Stimulated activated CD4-positive, alpha-beta T cell treated with anti-CD3 and anti-CD28 coated beads, Interleukin-2, amount 100 ng/mL, for 24 hours (primary cell): ENCODE results near the gene KLHL8.

Experiments
- DNase-seq, 2 donors: peaks; one replicate each; pipeline ENCODE4 v3.0.0-alpha.2; 2020

The KLHL8 gene

DNA sequence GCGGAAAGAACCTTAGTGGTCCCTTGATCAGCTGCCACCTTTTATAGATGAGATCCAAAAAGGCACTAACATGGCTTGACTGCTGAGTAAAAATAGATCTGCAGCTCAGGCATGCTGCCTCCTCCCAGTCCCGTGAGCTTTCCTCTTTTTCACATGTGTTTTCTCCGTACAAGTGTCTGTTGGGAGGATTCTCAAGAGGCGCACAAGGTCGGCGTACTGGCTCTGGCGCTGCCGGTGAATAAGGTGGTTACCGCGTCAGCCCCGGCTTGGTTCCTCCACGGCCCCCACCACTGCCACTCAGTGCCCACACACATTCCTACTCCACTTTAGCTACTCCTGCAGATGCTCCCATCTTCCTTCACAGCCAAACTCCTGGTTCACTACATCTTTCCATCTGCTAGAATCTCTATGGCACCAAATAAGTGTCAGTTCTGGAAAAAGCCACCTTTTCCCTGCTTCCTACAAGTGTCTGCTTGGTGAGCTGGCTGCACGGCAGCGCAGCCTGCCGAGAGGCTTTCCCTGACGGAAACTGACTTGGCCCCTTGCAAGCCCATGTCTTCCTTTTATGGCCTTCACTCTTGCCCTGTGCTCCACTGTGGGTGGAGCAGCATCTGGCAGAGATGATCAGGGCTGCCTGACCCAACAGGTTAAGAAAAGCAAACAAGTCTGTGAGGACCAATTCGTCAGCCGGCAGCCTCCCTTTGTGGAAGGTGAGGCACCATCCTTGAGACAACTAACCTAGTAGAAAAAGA, 99.8 kb downstream of the KLHL8 start:
- no peak for DNase-seq

DNA sequence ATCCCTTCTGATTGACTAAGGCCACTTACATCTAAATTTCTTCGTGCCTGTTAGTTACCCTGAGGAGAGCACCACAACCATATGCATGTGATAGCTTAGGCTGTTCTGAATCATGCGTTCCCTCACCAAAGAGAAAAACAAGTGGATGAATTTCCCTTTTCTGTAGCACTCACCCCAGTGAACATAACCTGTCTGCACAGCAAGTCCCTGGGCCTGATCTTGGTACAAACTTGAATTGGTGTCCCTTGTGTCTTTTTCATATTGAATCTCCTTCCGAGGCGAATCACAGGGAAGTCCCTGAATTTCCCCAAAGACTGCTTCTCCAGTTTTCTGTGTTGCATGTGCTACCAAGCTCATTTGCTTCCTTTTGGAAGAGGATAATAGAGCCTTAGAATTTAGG, 100.4 kb downstream of the KLHL8 start:
- DNase-seq, result no peak

GRCh38 chr4:87118826-87119225, 101.6 kb downstream of the KLHL8 start:
- no peak for DNase-seq

DNA sequence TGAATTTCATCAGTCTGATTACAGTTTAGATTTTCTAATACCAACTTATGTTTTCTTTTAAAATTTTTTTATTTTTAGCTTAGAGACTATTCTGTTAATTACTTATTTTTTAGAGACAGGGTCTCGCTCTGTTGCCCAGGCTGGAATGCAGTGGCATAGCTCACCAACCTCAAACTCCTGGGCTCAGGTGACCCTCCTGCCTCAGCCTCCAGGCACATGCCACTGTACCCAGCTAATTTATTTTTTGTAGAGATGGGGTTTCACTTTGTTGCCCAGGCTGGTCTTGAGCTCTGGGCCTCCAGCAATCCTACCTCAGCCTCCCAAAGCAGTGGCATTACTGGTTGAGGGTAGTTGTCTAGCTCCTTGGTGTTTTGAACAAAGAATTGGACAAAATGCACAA, 102.0 kb downstream of the KLHL8 start:
- no peak for DNase-seq

DNA sequence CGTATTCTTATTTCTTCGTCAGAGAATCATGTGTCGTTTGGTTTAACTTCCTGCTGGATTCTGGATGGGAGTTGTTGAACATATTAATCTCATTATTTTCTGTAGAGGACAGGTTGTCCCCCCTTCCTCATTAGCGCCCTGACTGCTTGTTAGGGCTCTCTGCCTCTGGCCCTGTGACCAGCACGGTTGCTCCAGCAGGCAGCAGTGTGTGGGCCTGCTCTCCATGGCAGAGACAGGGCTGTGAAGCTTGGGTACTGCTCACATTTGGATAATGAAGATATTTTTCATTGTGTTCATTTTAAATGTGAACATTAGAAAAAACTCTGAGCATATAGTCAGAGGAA, 102.7 kb downstream of the KLHL8 start:
- no peak for DNase-seq

DNA sequence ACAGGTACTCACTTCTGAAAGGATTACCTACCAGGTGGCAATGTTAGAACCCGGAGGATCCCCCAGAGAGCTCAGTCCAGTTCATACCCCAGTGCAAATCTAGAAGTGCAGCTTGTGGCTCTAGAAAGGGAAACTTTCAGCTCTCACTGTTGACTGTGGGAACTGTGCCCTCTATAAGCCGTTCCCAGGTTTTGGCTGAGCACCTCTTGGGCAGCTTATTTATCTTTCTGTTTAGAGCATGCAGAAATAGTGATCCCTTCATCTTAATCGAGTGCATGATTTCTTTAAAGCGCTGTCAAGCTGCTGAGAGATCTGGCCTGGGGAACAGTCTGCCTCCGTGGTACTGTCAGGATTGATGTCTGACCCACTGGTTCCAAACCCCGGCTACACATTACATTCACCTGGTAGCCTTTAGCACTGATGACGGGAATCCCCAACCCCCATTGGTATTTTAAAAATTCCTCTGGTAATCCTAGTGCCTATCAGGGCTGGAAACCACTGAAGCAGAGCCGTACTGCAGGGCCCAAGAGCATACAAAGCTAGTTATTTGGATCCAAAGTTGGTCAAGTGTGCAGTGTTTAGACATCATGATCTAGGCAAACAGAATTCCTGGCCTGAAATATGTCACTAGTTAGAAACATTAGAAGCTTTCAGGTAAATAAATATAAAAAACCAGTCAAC, 103.2 kb downstream of the KLHL8 start:
- DNase-seq, result no peak

DNA sequence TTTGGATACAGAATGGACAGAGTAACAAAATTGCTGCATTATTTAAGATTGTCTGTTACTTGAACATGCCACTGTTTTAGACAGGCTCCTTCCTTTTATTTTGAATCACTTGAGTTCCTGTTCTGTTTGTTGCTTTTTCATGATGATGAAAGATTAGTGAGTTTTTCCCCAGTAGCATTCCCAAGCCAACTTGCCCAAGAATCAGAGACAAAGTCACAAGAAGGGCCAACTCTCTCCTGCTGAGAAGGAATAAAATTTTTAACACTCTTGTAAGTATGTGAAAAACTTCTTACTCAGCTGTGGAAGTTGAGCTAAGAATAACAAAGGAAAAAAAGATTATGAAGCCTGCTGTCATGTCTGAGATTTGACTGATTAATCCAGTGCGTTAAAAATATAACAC, 104.2 kb downstream of the KLHL8 start:
- DNase-seq, result no peak

DNA sequence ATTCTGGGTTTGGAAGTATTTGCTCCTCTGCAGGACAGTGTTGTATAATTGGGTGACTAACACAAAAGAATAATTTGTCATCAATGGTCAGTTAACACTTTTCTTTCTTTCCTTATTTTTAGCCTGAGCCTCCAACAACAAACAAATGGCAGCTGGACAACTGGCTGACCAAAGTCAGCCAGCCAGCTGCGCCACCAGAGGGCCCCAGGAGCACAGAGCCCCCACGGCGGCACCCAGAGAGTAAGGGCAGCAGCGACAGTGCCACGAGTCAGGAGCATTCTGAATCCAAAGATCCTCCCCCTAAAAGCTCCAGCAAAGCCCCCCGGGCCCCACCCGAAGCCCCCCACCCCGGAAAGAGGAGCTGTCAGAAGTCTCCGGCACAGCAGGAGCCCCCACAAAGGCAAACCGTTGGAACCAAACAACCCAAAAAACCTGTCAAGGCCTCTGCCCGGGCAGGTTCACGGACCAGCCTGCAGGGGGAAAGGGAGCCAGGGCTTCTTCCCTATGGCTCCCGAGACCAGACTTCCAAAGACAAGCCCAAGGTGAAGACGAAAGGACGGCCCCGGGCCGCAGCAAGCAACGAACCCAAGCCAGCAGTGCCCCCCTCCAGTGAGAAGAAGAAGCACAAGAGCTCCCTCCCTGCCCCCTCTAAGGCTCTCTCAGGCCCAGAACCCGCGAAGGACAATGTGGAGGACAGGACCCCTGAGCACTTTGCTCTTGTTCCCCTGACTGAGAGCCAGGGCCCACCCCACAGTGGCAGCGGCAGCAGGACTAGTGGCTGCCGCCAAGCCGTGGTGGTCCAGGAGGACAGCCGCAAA, 106.0 kb downstream of the KLHL8 start:
- DNase-seq, result no peak

GRCh38 chr4:87112063-87112462, 108.4 kb downstream of the KLHL8 start:
- no peak for DNase-seq
